ENCODE measurements around the gene EFL1.

EFL1 gene

DNA sequence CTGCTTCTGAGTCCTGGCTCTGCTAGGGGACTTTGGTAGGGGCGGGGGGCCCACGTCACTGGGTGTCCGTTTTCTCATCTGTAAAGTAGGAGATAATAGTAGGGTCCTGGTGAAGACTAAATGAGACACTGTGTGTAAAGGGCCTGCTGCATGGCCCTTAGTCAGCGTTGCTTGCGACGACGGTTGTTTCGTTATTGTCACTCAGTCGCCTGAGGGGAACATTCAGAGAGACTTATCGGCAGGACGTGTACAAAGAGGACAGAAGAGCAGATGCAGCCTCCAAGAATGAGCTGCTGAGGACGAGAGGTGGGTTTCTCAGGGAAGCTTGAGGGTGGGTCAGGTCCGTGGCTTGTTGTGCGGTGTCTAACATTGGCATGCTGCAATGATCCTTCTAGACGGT lies 163.9 kb downstream of the EFL1 start:
- no peaks in the 10 kb centered on the region for H3K36me3 Mint-ChIP-seq (ENCODE audit: low read depth)

DNA sequence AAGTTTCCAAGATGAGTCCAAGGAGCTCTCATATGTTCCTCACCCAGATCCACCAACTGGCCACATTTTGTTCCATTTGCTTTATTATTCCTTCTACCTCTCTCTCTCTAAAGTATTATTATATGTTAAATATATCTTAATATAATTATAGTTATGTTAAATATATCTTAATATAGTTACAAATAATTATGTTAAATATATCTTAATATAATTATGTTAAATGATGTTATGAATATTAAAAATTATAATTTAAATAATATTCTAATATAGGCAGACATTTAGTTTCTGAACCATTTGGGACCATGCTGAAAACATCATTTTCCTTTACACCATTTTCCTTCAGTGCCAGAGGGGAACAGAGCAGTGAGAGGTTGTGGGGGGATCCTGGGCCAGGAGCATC lies 166.7 kb downstream of the EFL1 start:
- H3K4me1 Mint-ChIP-seq = peaks cover 16% of the 10 kb centered on the region
- TF ChIP-seq, protein P1, sequence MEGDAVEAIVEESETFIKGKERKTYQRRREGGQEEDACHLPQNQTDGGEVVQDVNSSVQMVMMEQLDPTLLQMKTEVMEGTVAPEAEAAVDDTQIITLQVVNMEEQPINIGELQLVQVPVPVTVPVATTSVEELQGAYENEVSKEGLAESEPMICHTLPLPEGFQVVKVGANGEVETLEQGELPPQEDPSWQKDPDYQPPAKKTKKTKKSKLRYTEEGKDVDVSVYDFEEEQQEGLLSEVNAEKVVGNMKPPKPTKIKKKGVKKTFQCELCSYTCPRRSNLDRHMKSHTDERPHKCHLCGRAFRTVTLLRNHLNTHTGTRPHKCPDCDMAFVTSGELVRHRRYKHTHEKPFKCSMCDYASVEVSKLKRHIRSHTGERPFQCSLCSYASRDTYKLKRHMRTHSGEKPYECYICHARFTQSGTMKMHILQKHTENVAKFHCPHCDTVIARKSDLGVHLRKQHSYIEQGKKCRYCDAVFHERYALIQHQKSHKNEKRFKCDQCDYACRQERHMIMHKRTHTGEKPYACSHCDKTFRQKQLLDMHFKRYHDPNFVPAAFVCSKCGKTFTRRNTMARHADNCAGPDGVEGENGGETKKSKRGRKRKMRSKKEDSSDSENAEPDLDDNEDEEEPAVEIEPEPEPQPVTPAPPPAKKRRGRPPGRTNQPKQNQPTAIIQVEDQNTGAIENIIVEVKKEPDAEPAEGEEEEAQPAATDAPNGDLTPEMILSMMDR (IDR thresholded peaks at IDR 0.05; ENCODE audit: unreplicated experiment in 3 of 3) = no peak
- H3K4me3 Mint-ChIP-seq = no peak overlapping the region
- H3K27ac Mint-ChIP-seq = no peak overlapping the region
- no peaks in the 10 kb centered on the region for H3K36me3 Mint-ChIP-seq (ENCODE audit: low read depth)
- peaks cover 8% of the 10 kb centered on the region for H3K27me3 Mint-ChIP-seq (ENCODE audit: low read depth)
- H3K9me3 Mint-ChIP-seq = peaks cover 5% of the 10 kb centered on the region

More for the DNA sequence above, 163.9 kb downstream of the EFL1 start:
- TF ChIP-seq, protein P1 (IDR thresholded peaks at IDR 0.05; ENCODE audit: unreplicated experiment in 3 of 3) = no peak
- H3K27ac Mint-ChIP-seq = no peak overlapping the region
- peaks cover 30% of the 10 kb centered on the region for H3K4me1 Mint-ChIP-seq
- H3K4me3 Mint-ChIP-seq = no peak overlapping the region
- H3K27me3 Mint-ChIP-seq (ENCODE audit: low read depth) = peaks cover 13% of the 10 kb centered on the region
- peaks cover 5% of the 10 kb centered on the region for H3K9me3 Mint-ChIP-seq

DNA sequence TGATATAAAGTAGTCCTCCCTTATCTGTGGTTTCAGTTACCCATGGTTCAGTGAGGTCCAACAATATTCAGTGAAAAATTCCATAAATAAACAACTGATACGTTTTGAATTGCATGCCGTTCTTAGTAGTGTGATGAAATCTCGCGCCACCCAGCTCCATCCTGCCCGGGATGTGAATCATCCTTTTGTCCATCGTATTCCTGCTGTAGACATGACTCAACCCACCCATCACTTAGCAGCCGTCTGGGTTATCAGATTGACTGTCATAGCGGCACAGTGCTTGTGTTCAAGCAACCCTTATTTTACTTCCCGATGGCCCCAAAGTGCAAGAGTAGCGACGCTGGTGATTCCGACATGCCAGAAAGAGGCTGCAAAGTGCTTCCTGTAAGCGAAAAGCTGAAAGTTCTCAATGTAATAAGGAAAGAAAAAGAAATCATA lies 168.7 kb downstream of the EFL1 start:
- H3K4me3 Mint-ChIP-seq = no peak overlapping the region
- H3K4me1 Mint-ChIP-seq = peaks cover 4% of the 10 kb centered on the region
- H3K36me3 Mint-ChIP-seq (ENCODE audit: low read depth) = no peaks in the 10 kb centered on the region
- peaks cover 7% of the 10 kb centered on the region for H3K27me3 Mint-ChIP-seq (ENCODE audit: low read depth)
- H3K9me3 Mint-ChIP-seq = peaks cover 5% of the 10 kb centered on the region
- TF ChIP-seq, protein P1 (IDR thresholded peaks at IDR 0.05; ENCODE audit: unreplicated experiment in 3 of 3) = no peak
- no peak overlapping the region for H3K27ac Mint-ChIP-seq

DNA sequence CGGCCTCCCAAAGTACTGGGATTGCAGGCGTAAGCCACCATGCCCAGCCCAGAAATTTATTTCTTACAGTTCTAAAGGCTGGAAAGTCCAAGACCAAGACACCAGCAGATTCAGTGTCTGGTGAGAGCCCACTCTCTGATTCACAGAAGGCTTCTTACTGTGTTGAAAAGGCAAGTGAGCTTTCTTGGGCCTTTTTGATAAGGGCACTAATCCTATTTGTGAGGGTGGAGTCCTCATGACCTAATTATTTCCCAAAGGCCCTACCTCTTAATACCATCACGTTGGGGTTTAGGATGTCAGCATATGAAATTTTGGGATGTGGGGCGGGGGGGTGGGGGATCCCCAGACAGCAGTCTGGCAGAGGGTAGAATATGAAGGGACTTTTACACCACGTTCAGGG lies 169.2 kb downstream of the EFL1 start:
- Mint-ChIP-seq H3K36me3 (ENCODE audit: low read depth) (no peaks in the 10 kb centered on the region), H3K27me3 (ENCODE audit: low read depth) (peaks cover 7% of the 10 kb centered on the region), H3K4me1 (no peaks in the 10 kb centered on the region), H3K4me3 (no peak overlapping the region), H3K27ac (no peak overlapping the region), H3K9me3 (peaks cover 5% of the 10 kb centered on the region)
- TF ChIP-seq, protein P1 (IDR thresholded peaks at IDR 0.05; ENCODE audit: unreplicated experiment in 3 of 3) = no peak

DNA sequence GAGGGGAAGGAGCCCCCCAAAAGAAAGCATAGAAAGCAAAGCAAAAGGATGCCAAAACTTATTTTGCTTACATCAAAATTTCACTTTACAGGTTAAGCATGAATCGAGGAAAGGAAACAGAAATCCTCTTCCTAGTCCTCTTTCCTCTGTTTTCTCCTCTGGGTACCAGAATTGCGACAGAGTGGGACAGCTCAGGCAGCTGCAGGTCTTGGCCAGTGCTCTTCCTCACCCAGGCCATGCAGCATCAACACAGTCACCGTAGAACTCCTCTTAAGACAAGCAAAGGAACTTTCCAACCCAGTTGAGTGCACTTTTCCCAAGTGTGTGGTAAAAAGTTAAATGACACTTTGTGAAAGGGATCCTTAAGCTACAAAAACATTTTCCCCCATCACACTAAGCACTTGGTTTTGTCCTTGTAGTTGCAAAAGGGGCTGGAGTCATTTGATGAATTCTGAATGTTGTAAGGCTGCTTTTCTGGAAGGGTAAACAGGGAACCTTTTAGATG lies 170.8 kb downstream of the EFL1 start:
- TF ChIP-seq, protein P1 (IDR thresholded peaks at IDR 0.05; ENCODE audit: unreplicated experiment in 3 of 3) = no peak

DNA sequence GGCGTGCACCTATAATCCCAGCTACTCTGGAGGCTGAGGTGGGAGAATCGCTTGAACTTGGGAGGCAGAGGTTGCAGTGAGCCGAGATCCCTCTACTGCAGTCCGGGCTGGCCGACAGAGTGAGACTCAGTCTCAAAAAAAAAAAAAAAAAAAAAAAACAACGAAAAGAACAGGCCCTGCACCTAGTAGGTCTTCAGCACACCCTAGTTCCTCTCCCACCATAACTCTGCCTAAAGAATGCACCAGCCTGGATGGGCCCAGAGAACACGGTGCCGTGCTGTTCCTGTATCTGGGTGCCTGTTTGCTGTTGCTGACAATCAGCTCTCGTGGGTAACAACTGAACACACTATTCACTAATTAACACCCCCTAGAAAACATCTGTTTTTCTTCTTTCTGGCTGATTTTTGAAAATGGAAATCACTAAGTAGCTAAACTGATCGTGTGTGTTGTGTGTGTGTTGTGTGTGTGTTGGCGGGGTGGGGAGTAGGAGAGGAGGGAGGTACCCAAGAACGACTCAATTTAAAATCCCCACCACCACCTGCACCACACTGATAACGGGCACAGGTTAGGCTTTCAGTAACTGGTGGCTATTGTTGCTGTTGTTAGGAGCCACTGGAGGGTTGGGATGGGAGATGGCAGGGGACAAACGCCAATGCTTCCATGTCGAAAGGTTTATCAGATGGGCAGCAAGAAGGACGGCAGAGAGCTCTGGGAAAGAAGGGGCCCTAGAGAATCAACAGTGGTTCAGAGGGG lies 176.1 kb downstream of the EFL1 start:
- H3K27ac Mint-ChIP-seq = no peak overlapping the region
- H3K36me3 Mint-ChIP-seq (ENCODE audit: low read depth) = no peaks in the 10 kb centered on the region
- no peaks in the 10 kb centered on the region for H3K4me1 Mint-ChIP-seq

More for the DNA sequence above, 170.8 kb downstream of the EFL1 start:
- no peaks in the 10 kb centered on the region for H3K4me1 Mint-ChIP-seq
- H3K27me3 Mint-ChIP-seq (ENCODE audit: low read depth) = peaks cover 3% of the 10 kb centered on the region
- peaks cover 5% of the 10 kb centered on the region for H3K9me3 Mint-ChIP-seq
- H3K36me3 Mint-ChIP-seq (ENCODE audit: low read depth) = no peaks in the 10 kb centered on the region
- no peak overlapping the region for H3K27ac Mint-ChIP-seq
- H3K4me3 Mint-ChIP-seq = no peak overlapping the region

More for the DNA sequence above, 176.1 kb downstream of the EFL1 start:
- Mint-ChIP-seq H3K9me3 (no peaks in the 10 kb centered on the region), H3K4me3 (no peak overlapping the region), H3K27me3 (ENCODE audit: low read depth) (peaks cover 4% of the 10 kb centered on the region)
- TF ChIP-seq, protein P1 (IDR thresholded peaks at IDR 0.05; ENCODE audit: unreplicated experiment in 3 of 3) = no peak

Data from nephron (organoid).